VCaP (cell line): ENCODE measurements around the gene MORF4L1.
"Not testable (repeated sequence)": the region's sequence is repeated elsewhere in the genome, so short reads cannot be mapped to it uniquely, and the experiment has no call there.

Experiments used
- H3K27ac ChIP-seq: fragments of 450-650 bp; 2 replicates; pipeline ENCODE4 v1.5.1; 2017
- TF ChIP-seq, protein P1 (sequence below): fragments of 450-650 bp; conservative IDR thresholded peaks from 2 replicates; pipeline ENCODE4 v1.5.1; 2017; ENCODE audit warnings: mild to moderate bottlenecking, moderate library complexity

The MORF4L1 gene

DNA sequence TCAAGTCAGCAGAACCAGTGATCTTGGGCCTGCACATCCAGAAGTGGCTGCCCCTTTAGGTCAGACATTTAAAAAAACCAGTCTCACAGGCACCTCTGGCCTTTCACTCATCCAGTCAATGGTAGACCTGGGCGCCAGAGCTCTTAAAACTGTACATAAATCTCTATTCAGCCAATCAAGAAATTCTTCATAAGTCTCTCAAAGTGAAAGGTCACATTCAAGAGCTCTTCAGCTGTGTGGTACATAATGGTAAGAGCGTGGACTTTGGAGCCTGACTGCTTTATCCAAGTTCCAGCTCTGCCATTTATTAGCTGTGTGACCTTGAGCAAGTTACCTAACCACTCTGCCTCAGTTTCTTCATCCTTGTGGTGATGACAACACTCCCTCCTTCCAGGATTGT lies 22.3 kb upstream of the MORF4L1 start:
- TF ChIP-seq, protein P1, sequence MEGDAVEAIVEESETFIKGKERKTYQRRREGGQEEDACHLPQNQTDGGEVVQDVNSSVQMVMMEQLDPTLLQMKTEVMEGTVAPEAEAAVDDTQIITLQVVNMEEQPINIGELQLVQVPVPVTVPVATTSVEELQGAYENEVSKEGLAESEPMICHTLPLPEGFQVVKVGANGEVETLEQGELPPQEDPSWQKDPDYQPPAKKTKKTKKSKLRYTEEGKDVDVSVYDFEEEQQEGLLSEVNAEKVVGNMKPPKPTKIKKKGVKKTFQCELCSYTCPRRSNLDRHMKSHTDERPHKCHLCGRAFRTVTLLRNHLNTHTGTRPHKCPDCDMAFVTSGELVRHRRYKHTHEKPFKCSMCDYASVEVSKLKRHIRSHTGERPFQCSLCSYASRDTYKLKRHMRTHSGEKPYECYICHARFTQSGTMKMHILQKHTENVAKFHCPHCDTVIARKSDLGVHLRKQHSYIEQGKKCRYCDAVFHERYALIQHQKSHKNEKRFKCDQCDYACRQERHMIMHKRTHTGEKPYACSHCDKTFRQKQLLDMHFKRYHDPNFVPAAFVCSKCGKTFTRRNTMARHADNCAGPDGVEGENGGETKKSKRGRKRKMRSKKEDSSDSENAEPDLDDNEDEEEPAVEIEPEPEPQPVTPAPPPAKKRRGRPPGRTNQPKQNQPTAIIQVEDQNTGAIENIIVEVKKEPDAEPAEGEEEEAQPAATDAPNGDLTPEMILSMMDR = no peak
- H3K27ac ChIP-seq = no peak overlapping the region

DNA sequence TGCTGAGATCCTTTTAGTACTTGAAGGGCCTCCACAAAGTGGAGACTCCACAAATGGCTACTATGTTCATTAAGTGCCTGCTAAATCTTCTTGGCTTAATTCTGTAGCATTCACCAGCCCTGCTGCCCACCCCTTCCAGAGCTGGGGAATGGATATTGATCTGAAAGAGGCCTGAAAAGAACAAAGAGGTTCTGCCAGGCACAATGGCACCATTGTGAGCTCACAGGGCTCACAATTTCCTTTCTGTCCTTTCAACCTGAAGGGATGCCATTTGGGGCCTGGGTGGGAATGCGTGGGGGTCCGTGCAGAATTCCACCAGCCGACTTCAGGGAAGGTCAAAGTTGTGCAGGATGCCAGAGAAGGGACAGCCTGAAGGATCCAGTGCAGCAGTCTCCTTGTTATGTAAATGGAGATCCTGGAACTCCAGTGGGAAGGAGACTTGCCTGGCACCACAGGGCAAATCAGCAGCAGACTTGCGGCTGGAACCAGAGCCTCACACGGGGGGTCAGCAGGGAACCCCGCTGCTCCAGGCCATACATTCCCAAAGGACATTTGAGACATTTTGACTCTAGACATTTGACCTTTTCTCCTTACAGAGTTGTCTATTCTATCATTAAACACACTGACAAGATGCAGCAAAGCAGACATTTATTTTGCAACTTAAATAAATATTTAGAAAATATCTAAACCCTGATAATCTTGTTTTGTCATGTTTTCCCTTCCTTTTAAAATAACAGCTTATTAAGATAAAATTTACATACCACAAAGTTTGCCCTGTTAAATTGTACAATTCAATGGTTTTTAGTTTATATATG lies 21.5 kb upstream of the MORF4L1 start:
- no peak overlapping the region for H3K27ac ChIP-seq
- TF ChIP-seq, protein P1 = no peak

DNA sequence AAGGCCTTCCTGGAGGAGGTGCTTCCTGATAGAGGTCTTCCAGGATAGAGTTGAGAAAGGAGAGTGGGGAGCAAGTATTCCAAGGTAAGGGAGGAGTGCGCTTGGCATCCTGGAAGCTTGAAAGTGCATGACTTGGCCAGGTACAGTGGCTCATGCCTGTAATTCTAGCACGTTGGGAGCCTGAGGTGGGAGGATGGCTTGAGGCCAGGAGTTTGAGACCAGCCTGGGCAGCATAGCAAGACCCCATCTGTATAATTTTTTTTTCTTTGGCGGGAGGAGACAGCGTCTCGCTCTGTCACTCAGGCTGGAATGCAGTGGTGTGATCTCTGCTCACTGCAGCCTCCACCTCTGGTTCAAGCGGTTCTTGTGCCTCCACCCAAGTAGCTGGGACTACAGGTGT lies 19.2 kb upstream of the MORF4L1 start:
- TF ChIP-seq, protein P1 = no peak
- no peak overlapping the region for H3K27ac ChIP-seq

DNA sequence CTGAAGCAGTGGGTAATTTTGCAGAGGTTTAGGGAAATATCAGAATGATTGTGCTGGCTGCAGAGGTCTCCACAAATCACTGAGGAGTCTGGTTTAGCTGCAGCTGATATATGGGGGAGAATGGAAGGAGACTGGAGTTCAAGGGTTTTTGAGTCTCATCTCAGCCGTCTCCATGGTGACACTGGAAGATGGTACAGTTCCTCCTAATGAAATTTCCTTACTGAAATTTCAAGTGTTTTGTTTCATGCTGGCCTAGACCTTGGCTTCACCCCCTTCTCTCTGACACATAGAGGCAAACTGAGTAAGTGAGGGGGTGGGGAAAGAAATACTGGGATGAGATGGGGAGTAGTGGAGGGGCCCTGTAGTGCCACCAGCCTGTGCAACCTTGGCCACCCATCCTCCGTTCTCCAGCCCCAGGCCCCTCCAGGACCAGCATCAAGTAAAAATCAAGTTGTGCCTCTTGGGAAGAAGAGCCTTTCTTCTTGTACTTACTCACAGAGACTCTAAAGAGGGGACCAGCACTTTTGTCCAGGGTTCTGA lies 17.8 kb upstream of the MORF4L1 start:
- H3K27ac ChIP-seq = no peak overlapping the region
- TF ChIP-seq, protein P1 = no peak

DNA sequence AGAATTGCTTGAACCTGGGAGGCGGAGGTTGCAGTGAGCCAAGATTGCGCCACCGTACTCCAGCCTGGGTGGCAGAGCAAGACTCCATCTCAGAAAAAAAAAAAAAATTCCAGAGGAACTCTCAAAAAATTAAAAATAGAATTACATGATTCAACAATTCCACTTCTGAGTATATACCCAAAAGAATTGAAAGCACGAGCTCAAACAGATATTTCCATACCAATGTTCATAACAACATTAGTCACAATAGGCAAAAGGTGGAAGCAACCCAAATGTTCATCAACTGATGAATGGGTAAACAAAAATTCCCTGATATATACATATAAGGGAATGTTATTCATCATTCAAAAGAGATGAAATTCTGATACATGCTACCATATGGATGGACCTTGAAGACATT lies 16.9 kb upstream of the MORF4L1 start:
- TF ChIP-seq, protein P1 = no peak
- H3K27ac ChIP-seq = no peak overlapping the region

DNA sequence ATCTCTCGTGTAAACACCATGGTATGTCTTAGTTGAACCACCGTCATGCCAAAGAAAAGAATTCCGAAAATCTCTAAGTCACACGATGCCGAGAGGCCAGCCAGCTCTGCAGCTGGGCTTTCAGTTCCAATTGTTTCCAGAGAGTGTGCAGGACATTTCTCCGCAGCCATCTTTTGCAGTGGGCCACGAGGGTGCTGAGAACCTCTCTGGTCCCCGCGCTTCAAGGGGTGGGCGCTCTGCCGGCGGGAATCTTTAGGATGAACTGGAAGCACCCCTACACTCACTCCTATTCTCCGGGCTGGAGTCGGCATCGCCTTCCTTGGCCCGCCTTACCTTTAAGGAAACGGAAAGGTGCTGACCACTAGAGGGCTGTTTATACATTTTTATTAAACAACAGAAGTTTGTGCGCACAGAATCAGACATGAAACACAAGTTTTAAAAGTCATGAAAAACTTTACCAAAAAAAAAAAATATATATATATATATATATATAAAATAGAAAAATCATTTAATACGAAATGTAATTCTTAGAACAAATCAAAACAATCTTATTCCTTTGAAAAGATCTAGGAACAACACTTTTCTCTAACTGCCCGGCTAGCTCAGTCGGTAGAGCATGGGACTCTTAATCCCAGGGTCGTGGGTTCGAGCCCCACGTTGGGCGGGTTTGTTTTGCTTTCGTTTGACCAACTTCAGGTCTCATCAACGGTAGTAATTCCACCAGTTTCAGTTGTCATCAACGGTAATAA lies 12.5 kb upstream of the MORF4L1 start:
- H3K27ac ChIP-seq = peak overlapping the region; percentile 74

DNA sequence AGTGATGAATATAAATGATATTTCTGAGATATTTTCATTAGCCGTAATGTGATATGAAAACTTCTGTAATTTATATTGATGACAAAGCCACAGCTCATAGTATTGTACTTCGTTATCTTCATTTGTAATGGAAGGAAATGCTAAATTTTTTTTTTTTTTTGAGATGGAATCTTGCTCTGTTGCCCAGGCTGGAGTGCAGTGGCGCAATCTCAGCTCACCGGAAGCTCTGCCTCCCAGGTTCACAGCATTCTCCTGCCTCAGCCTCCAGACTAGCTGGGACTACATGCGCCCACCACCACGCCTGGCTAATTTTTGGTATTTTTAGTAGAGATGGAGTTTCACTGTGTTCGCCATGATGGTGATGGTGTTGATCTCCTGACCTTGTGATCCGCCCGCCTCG lies 7.1 kb upstream of the MORF4L1 start:
- not testable (repeated sequence) for H3K27ac ChIP-seq

More for the DNA sequence above, 12.5 kb upstream of the MORF4L1 start:
- TF ChIP-seq, protein P1 = peak; percentile 76

DNA sequence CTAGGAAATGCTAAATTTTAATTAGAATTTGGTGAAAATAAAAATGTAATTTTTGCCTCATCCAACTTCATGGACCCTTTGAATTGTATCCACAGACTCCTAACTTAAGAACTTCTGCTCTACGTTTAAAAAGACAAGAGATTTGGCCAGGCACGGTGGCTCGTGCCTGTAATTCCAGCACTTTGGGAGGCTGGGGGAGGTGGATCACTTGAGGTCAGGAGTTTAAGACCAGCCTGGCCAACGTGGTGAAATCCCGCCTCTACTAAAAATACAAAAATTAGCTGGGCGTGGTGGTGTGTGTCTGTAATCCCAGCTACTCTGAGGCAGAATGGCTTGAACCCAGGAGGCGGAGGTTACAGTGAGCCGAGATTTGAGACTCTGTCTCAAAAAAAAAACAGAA lies 6.7 kb upstream of the MORF4L1 start:
- not testable (repeated sequence) for H3K27ac ChIP-seq
